Large intestine (tissue), 3 donors: ENCODE data around the gene NOL12. TPM values are rescaled to one million over a fixed set of nuclear protein-coding genes. Genes with fewer than 3 reads are reported as not detected.

ENCODE experiments used
- DNase-seq, 2 donors: peaks; one replicate each; pipeline versions ENCODE4 v3.0.0 to v3.0.0-alpha.2; 2013
- H3K27ac ChIP-seq: one replicate; pipeline ENCODE4 v1.5.1; 2013; ENCODE audit warnings: low read length
- H3K27me3 ChIP-seq: 2 replicates; pipeline ENCODE4 v1.6.1; 2013; ENCODE audit warnings: low read length; ENCODE audit not compliant: control insufficient read depth, insufficient read depth
- H3K36me3 ChIP-seq: 2 replicates; pipeline ENCODE4 v1.6.1; 2013; ENCODE audit warnings: low read length; ENCODE audit not compliant: control insufficient read depth, insufficient read depth
- H3K4me1 ChIP-seq: one replicate; pipeline ENCODE4 v1.6.1; 2013; ENCODE audit warnings: low read length; ENCODE audit not compliant: control insufficient read depth, insufficient read depth
- H3K4me3 ChIP-seq: one replicate; pipeline ENCODE4 v1.5.1; 2013; ENCODE audit warnings: low read length
- H3K9me3 ChIP-seq: one replicate; pipeline ENCODE4 v1.6.1; 2013; ENCODE audit warnings: mild to moderate bottlenecking, low read depth, low read length, moderate library complexity; ENCODE audit not compliant: control insufficient read depth
- WGBS: methylation state at CpG from one replicate; pipeline ENCODE4 v1.1.5; 2013; ENCODE audit warnings: low lambda C conversion rate; ENCODE audit not compliant: insufficient coverage; 5-methylcytosine and 5-hydroxymethylcytosine counted together
- polyA plus RNA-seq: library from polyadenylated mRNA; unstranded; fragments of 120-200 nt; gene quantifications from one replicate; pipeline ENCODE4 v1.2.1, GENCODE V29; 2013

Gene NOL12
- polyA plus RNA-seq, 1 donor, result 18.1 TPM

- Histone ChIP-seq H3K4me1 (peaks cover 40% of the 10 kb centered on the region), H3K9me3 (no peaks in the 10 kb centered on the region), H3K27ac (peak overlapping the region; percentile 81), H3K27me3 (no peaks in the 10 kb centered on the region), H3K36me3 (peaks cover 12% of the 10 kb centered on the region), H3K4me3 (peak overlapping the region; percentile 60)
- WGBS, result 0% methylated on average over 1 of the region's 68 CpGs
- peak; percentile 92 to 97 for DNase-seq
Measured at GRCh38 chr22:37659066-37659896, 26.9 kb upstream of the NOL12 start.

GRCh38 chr22:37659897-37660708 is 26.0 kb upstream of the NOL12 start:
- Histone ChIP-seq H3K4me3 (peak overlapping the region; percentile 60), H3K4me1 (peaks cover 35% of the 10 kb centered on the region)
- no CpG with 5 or more reads among the region's 14 CpGs for WGBS

DNA sequence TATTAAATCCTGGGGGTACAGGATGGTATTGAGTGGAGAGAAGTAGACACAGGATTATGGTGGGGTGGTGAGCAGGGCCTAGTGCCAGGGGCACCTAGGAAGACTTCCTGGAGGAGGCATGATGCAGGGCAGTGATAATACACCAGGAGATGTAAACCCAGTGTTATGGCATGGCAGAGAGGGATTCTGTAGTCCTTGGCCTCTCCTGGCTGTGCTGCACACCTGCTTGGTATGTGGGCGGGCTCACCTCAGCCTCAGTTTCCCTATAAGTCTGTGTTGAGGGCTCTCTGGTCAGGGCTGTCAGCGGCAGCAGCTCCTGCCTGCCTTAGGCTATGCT is 25.5 kb upstream of the NOL12 start:
- WGBS, result no CpG with 5 or more reads among the region's 2 CpGs
- no peaks in the 10 kb centered on the region for H3K27me3 ChIP-seq
- no peaks in the 10 kb centered on the region for H3K9me3 ChIP-seq
- H3K27ac ChIP-seq, result peak overlapping the region; percentile 82
- peaks cover 33% of the 10 kb centered on the region for H3K4me1 ChIP-seq
- no peak overlapping the region for H3K4me3 ChIP-seq
- no peak for DNase-seq
- H3K36me3 ChIP-seq, result peaks cover 18% of the 10 kb centered on the region

More at GRCh38 chr22:37659897-37660708, 26.0 kb upstream of the NOL12 start:
- no peaks in the 10 kb centered on the region for H3K27me3 ChIP-seq
- no peaks in the 10 kb centered on the region for H3K9me3 ChIP-seq
- H3K27ac ChIP-seq, result peak overlapping the region; percentile 82
- peaks cover 12% of the 10 kb centered on the region for H3K36me3 ChIP-seq
- no peak for DNase-seq

- Histone ChIP-seq H3K36me3 (peaks cover 25% of the 10 kb centered on the region), H3K4me3 (no peak overlapping the region), H3K27ac (peak overlapping the region; percentile 82), H3K27me3 (no peaks in the 10 kb centered on the region), H3K9me3 (no peaks in the 10 kb centered on the region), H3K4me1 (peaks cover 33% of the 10 kb centered on the region)
- no CpG with 5 or more reads among the region's 12 CpGs for WGBS
- DNase-seq, result peak; percentile 53 to 73
Measured at GRCh38 chr22:37661160-37661924, 24.8 kb upstream of the NOL12 start.

- no CpG with 5 or more reads among the region's 5 CpGs for WGBS
- Histone ChIP-seq H3K9me3 (no peaks in the 10 kb centered on the region), H3K36me3 (peaks cover 30% of the 10 kb centered on the region), H3K27me3 (no peaks in the 10 kb centered on the region), H3K27ac (peak overlapping the region; percentile 82), H3K4me1 (peaks cover 33% of the 10 kb centered on the region), H3K4me3 (no peak overlapping the region)
- DNase-seq, result no peak
Measured at GRCh38 chr22:37662039-37662438, 24.1 kb upstream of the NOL12 start.

DNA sequence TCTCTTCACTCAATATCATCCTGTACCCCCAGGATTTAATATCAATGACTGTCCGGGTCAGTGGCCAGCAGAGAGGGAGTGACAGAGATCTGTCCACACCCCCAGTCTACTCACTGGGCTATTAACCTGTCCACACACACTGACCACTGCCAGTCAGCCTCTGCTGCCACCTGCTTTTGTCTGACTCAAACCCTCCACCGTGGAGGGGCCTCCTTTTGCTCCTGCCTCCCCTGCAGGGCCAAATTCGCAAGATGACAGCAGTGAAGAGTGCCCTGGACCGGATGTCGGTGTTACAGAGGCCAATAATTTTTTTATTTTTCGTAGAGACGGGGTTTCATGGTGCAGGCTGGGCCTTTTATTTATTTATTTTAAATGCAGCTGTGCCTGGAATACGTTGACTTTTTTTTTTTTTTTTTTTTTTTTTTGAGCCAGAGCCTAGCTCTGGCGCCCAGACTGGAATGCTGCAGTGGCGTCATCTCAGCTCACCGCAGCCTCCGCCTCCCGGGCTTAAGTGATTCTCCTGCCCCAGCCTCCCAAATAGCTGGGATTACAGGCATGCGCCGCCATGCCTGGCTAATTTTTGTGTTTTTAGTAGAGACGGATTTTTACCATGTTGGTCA is 22.5 kb upstream of the NOL12 start:
- WGBS, result 60% methylated on average over 1 of the region's 16 CpGs
- Histone ChIP-seq H3K27me3 (no peaks in the 10 kb centered on the region), H3K4me1 (peaks cover 26% of the 10 kb centered on the region), H3K27ac (peak overlapping the region; percentile 19), H3K9me3 (no peaks in the 10 kb centered on the region), H3K4me3 (no peak overlapping the region), H3K36me3 (peaks cover 34% of the 10 kb centered on the region)
- DNase-seq, result no peak

- no peaks in the 10 kb centered on the region for H3K9me3 ChIP-seq
- DNase-seq, result no peak
- WGBS, result no CpG with 5 or more reads among the region's 16 CpGs
- H3K27ac ChIP-seq, result no peak overlapping the region
- peaks cover 26% of the 10 kb centered on the region for H3K4me1 ChIP-seq
- peaks cover 34% of the 10 kb centered on the region for H3K36me3 ChIP-seq
- H3K27me3 ChIP-seq, result no peaks in the 10 kb centered on the region
- no peak overlapping the region for H3K4me3 ChIP-seq
Measured at GRCh38 chr22:37664249-37665101, 21.7 kb upstream of the NOL12 start.

GRCh38 chr22:37665487-37665886 is 20.7 kb upstream of the NOL12 start:
- H3K27me3 ChIP-seq, result no peaks in the 10 kb centered on the region
- no peak overlapping the region for H3K4me3 ChIP-seq
- WGBS, result no CpG with 5 or more reads among the region's 24 CpGs
- no peak for DNase-seq
- peaks cover 17% of the 10 kb centered on the region for H3K4me1 ChIP-seq
- no peaks in the 10 kb centered on the region for H3K9me3 ChIP-seq
- H3K36me3 ChIP-seq, result peaks cover 32% of the 10 kb centered on the region
- H3K27ac ChIP-seq, result no peak overlapping the region

- Histone ChIP-seq H3K9me3 (no peaks in the 10 kb centered on the region), H3K4me1 (peaks cover 4% of the 10 kb centered on the region), H3K4me3 (no peak overlapping the region), H3K36me3 (peaks cover 22% of the 10 kb centered on the region), H3K27me3 (no peaks in the 10 kb centered on the region), H3K27ac (no peak overlapping the region)
- no peak for DNase-seq
- WGBS, result no CpG with 5 or more reads among the region's 6 CpGs
Measured at GRCh38 chr22:37669586-37669985, 16.6 kb upstream of the NOL12 start.
